Measurements from ENCODE around the gene SIDT2.
"Not testable (repeated sequence)": the region's sequence is repeated elsewhere in the genome, so short reads cannot be mapped to it uniquely, and the experiment has no call there.

The SIDT2 gene

DNA sequence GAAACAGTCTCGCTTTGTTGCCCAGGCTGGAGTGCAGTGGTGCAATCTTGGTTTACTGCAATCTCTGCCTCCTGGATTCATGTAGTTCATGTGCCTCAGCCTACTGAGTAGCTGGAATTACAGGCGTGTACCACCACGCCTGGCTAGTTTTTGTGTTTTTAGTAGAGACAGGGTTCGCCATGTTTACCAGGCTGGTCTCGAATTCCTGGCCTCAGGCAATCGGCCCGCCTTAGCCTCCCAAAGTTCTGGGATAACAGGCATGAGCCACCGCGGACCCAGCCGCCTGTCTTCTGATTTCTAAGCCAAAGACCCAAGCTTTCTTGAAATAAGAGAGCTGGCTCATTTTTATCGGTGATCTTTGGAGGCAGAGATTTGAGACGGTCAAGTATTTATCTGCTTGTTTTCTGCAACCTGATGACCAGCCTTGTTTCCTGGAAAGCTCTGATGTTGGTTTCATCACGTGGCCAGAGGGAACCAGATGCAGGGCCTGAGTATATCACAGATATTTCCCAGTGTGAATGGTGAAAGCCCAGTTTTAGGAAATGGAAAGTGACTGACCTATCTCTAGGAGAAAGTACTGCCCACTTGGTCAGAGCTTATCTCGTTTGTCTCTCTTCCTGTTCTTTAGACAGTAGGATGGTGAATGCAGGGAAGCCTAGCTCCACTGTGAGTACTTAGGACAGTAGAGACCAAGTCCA is 5.7 kb upstream of the SIDT2 start:
- DNase-seq (ENCODE audit: low spot score): no peak

DNA sequence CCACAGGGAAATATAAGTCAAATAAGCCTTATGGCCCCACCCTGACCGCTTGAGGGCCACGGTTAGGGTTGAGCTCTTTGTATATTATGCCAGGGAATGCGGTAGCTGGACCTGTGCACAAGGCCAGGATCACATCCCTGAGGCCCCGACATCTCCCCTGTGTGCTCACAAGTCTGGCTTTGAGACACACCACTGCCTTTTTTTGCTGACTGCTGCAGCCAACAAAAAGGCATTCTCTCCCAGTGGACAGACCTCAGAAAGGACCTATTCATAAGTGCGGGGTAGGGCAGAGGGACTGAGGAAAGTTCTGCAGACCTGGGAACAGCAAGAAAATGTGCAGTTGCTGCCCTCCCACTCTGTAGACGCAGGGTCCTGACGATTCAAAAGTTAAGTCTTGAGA is 3.4 kb upstream of the SIDT2 start:
- DNase-seq (ENCODE audit: low spot score): no peak

DNA sequence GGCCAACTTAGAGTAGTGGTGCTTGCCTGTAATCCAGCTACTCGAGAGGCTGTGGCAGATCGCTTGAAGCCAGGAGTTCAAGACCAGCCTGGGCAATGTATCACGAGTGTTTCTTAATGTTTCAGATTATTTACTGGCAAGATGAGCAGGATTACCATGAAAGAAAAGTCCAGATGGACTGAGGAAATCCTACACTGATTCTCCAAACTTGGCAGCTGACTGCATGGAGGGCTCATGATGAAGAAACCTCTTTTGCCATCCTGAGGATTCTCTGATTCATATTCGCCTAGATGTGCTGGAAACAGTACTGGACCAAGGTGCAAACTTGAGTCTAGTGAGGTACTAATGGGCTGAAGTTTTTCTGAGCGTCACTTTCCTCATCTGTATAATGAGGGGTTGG is 2.8 kb upstream of the SIDT2 start:
- DNase-seq (ENCODE audit: low spot score): no peak

DNA sequence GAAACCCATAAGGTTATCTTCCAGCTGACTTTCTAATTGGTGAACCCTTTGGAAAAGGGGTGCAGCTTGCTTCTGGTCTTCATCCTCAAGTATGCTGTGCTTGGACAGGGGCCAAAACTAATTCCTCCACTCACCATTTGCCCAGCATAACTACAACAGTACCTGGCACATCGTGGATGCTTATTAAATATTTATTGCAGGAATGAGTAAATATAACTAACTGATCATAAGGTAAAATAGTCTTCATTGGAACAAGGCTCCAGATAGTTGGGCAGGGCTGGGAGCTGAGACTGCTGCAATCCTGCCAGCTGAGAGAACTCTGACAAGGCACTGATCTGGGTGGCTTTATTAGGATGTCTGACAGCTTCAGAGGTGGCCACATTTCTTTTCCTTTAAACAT is 2.4 kb upstream of the SIDT2 start:
- no peak for DNase-seq (ENCODE audit: low spot score)

DNA sequence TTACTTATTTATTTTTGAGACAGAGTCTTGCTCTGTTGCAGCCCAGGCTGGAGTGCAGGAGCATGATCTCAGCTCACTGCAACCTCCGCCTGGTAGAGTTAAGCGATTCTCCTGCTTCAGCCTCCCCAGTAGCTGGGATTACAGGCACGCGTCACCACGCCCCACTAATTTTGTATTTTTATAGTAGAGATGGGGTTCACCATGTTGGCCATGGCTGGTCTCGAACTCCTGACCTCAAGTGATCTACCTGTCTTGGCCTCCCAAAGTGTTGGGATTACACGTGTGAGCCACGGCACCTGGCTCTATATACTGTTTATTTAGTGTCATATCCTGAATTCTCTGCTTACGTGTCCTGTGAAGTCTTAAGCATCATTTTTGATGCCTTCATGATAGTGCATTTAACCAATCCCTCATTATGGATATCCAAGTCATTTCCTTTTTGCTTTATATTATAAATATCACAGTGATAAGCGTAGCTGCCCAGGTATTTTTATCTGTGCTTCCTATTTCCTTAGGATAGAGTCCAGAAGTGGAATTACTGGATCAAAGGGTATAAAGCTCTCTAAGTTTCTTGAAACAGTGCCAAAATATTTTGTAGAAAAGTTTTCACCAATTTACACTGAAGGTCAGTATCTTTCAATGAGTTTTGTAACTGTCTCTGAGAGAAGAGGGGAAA is 871 bp upstream of the SIDT2 start:
- no peak for DNase-seq (ENCODE audit: low spot score)

DNA sequence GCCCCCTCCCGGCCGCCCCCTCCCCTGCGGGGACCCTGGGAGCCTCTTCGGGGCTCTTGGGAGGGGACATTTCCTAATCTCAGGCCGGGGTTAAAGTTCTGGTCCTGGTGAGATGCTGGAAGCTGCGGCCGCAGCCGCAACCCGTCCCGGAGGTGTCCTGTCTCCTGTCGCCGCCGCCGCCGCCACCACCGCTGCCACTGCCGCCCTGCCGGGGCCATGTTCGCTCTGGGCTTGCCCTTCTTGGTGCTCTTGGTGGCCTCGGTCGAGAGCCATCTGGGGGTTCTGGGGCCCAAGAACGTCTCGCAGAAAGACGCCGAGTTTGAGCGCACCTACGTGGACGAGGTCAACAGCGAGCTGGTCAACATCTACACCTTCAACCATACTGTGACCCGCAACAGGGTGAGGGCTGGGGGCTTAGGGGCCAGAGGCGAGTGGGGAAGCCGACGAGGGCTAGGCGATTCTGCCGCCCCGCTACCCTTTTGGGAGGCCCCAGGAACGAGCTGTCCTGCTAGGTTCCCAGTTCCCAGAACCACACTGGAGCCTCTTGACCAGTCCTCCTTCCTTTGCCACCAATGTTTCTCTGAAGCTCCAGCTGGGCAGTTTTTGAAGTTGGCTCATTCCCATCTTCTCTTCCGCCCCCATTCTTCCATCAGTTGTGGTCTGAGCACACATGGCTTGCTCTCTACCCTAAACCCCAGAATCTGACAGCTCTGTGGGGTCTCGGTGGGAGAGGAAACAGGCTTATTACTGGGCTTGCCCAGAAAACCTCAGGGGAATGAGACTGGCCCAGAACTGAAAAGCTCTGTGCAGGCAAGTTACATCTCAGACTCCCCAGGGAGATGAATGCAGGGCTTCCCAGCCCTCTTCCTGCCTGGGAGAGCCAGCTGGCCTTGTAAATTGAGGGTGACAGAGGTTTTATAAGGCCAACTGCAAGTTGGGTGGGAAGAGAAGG is 781 bp downstream of the SIDT2 start:
- DNase-seq (ENCODE audit: low spot score): peak; percentile 19

DNA sequence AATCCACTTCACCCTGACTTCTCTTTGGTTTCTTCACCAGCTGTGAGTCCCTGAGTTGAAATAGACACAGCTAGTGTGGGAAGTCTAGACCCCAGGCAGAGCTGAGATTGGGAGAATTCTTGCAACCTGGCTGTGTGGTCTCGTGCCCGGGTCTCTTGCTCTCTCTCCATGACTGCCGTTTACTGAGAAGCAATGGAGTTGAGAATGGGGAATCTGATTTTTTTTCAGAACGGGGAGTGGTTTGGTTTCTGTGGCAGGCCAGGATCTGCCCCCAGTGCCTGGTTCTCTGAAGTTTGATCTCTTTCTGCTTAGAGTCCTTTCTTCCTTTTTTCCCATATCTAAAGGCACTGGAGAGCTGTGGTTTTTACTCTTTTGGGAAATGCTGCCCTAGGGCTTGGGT is 1.5 kb downstream of the SIDT2 start:
- no peak for DNase-seq (ENCODE audit: low spot score)

DNA sequence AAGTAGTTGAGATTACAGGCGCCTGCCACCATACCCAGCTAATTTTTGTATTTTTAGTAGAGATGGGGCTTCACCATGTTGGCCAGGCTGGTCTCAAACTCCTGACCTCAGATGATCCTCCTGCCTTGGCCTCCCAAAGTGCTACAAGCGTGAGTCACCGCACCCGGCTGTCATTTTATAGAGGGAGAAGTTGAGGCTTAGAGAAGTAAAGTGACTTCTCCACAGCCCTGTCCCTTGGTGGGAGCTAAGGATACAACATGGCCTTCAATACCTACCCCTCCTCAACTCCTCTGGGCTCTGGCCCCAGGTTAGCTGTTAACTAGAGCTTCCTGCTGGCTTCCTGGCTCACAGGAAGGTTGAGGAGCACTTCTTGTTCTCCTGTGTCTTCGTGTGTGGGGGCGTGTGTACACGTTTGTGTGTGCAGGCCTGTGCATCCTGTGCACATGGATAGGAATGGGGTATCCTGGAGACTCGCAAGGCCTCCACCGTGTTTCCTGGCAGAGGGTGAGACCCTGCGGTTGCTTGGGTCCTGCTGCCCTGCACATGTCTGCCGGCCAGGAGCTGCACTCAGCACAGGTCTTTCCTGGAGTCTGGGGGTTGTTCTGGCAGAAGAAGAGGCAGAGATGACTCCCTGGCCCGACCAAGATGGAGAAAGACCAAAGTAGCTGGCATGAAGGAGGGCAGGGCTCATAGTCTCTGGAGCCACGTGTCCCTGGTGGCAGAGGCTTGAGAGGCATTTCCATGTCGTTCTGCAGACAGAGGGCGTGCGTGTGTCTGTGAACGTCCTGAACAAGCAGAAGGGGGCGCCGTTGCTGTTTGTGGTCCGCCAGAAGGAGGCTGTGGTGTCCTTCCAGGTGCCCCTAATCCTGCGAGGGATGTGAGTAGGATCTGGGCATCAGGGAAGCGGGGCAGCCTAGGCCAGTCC is 2.4 kb downstream of the SIDT2 start:
- DNase-seq (ENCODE audit: low spot score): peak; percentile 72

DNA sequence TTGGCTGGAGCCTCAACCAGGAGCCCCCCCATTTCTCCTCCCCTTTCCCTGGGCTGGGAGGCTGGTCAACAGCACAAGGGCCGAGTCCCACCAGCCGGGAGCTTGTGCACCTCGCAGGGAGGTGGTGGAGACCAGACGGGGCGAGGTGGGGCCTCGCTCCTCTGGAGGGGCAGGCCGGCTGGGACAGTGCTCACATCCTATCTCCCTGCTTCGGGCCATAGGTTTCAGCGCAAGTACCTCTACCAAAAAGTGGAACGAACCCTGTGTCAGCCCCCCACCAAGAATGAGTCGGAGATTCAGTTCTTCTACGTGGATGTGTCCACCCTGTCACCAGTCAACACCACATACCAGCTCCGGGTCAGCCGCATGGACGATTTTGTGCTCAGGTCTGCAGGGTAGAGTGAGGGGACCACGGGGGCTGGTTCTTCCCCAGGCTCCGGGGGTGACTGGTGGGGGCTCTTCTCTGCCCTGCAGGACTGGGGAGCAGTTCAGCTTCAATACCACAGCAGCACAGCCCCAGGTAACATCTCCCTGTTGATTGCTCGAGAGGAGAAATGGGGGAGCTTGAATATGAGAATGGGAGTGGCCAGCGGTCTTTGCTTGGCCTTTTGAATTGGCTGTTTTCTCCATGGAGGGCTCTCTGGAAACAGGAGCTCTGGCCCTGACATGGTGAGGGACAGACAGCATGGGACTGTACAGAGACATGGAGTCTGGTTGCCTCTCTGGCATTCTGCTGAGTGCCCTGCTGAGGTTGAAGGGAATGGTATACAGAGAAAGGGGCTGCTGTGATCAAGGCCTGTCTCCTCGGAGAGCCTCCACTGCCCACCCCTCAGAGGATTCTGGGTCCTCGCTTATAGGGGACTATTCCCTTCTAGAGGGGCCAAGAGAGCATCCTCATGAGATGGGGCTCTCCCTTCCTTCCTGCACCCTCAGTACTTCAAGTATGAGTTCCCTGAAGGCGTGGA is 3.3 kb downstream of the SIDT2 start:
- DNase-seq (ENCODE audit: low spot score): no peak

DNA sequence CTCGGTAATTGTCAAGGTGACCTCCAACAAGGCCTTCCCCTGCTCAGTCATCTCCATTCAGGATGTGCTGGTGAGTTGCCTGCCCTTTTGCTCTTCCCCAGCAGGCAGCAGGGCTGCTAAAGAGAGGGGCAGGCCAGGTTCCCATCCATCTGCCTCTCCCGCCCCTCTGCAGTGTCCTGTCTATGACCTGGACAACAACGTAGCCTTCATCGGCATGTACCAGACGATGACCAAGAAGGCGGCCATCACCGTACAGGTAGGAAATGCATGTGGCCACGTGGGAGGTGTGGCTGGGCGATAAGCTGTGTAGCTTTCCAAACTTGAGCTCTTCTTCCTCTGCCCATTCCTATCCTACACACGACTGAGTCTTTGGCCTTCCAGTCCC is 4.0 kb downstream of the SIDT2 start:
- DNase-seq (ENCODE audit: low spot score): no peak

DNA sequence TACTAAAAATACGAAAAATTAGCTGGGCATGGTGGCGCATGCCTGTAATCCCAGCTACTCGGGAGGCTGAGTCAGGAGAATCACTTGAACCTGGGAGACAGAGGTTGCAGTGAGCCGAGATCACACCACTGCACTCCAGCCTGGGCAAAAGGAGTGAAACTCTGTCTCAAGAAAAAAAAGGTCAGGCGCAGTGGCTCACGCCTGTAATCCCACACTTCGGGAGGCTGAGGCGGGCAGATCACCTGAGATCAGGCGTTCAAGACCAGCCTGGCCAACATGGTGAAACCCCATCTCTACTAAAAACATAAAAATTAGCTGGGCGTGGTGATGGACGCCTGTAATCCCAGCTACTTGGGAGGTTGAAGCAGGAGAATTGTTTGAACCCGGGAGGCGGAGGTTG is 4.6 kb downstream of the SIDT2 start:
- DNase-seq (ENCODE audit: low spot score): not testable (repeated sequence)

DNA sequence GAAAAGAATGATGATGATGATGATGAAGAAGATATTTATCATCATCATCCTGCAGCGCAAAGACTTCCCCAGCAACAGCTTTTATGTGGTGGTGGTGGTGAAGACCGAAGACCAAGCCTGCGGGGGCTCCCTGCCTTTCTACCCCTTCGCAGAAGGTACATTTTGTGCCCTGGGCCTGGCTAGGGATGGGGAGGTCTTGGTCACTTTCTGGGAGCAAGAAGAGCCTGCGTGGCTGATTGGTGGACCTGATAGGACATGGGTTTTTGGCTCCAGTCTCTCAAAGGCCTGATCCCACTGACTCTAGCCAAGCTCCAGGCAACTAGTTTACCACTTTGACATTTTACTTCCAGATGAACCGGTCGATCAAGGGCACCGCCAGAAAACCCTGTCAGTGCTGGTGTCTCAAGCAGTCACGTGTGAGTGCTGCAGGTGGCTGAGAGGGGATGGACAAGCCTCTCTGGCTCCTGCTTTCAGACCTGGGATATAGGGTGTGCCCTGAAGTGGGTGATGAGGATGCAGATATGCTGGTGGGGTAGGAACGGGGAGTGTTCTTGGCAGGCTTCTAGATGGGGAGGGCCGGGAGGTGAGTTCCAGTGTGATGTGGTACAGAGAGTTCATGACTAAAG is 5.3 kb downstream of the SIDT2 start:
- no peak for DNase-seq (ENCODE audit: low spot score)

DNA sequence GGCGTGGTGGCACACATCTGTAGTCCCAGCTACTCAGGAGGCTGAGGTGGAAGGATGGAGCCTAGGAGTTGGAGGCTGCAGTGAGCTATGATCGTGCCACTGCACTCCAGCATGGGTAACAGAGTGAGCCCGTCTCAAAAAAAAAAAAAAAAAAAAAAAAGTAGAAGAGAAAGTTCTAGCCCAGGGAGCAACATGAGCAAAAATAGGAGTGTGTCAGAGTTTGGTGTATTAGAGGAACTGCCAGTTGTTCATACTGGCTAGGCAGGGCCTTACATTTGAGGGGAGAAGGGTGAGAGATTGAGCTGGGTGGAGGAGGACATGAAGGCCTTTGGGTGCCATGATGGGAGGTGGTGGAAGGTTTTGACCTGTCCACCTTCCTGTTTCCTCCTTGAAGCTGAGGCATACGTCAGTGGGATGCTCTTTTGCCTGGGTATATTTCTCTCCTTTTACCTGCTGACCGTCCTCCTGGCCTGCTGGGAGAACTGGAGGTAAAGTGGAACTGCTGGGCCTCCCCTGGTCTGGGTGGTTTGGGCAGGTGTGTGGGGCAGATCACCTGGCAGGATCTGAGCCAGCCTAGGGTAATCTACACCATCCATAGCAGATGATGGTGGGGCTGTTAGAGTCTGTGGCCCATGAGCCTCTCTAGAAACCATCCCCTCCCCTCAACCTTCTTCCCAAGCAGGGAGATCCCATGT is 7.3 kb downstream of the SIDT2 start:
- DNase-seq (ENCODE audit: low spot score): no peak

DNA sequence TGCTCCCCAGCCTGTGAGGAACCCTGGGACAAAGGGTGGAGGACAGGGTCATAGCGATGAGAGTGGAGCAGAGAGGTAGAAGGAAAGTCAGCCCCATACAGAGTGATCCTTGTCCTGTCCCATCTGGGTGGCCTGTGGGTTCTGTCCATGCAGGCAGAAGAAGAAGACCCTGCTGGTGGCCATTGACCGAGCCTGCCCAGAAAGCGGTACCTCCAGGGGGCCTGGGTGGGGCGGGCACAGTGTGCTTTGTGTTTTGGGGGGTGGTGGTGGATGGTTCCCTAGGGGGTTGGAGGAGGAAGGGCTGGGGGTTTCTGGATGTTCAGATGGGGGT is 7.9 kb downstream of the SIDT2 start:
- DNase-seq (ENCODE audit: low spot score): no peak

DNA sequence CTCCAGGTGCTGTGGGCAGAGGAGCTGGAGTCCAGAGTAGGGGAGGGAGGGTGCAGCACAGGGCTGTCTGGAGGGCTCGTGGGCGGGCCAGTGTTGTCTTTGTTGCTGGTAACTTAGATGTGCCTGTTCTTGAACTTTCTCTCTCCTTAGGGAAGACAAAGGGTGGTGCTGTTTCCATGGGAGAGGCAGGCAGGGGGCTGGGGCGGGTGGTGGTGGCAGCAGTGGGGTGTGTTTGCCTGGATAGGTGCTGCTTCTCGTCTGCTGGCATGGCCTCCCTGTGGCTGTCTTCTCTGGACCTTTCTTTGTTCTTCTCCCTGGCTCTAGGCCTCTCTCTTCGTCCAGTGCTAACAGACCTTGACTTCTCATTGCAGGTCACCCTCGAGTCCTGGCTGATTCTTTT is 8.5 kb downstream of the SIDT2 start:
- DNase-seq (ENCODE audit: low spot score): no peak

DNA sequence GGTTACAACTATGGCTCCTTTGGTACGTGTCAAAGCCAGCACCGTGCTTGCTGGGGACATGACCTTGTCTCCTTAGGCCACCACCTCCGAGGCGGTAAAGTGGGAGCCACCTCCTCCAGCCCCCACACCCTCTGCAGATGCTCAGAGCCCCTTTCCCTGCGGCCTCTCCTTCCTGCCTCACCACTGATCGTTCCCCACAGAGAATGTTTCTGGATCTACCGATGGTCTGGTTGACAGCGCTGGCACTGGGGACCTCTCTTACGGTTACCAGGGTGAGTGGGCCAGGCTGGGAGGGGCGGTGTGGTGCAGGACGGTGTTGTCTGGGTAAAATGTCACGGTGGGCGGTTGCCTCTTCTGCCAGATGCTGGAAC is 8.9 kb downstream of the SIDT2 start:
- DNase-seq (ENCODE audit: low spot score): no peak

DNA sequence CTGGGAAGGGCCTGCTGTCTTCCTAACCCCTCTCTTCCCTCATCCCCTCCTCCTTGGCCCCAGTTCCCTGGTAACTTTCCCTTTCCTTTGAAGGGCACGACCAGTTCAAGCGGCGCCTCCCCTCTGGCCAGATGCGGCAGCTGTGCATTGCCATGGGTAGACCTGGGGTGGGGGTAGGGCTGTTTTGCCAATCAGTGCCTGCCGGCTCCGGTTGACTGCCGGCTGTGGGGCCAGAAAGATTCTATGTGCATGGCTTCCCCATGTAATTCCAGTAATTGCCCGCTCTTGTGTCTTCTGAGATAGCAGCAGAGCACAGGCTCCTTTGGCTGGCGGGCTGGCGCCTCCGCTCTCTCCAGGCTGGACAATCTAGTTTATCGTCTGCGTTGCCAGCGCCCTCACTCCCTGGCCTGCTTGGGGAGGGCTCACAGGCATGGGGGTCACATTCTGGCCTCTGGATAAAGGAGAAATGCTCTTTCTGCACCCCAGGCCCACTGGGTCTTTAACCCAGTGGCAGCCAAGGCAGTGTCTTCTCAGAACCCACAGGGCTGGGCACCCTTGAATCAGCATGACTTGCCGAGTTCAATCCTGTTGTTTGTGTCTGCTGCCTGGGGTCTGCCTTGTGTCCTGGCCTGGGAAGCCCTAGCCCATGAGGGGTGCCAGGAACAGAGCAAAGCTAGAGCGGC is 9.4 kb downstream of the SIDT2 start:
- DNase-seq (ENCODE audit: low spot score): no peak

DNA sequence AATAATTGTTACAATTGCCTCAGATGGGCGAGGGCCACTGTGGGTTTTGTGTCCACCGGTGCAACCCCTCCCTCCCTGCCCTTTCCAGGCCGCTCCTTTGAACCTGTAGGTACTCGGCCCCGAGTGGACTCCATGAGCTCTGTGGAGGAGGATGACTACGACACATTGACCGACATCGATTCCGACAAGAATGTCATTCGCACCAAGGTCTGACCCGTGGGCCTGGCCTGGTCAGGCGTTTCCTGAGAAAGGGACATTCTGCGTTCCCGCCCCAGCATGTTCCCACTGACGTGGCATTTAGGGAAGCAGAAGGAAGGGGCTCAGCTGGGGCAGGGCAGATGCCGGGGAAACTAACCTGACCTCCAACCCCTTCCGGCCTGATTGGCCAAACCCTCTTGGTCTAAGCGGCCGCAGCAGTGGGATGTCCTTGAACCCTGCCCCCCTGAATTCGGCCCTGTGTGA is 10.1 kb downstream of the SIDT2 start:
- no peak for DNase-seq (ENCODE audit: low spot score)
